Upper lobe of right lung (tissue), 1 donor: Measurements from ENCODE around the gene CDK10. TPM values are rescaled to one million over a fixed set of nuclear protein-coding genes. Genes with fewer than 3 reads are reported as not detected.

Experiments
- ATAC-seq: fragments of 200-7000 bp; cut with Tn5 transposase; one replicate; pipeline ENCODE4 v1.9.1; 2020; ENCODE audit warnings: mild to moderate bottlenecking, moderate library complexity
- DNase-seq: peaks from one replicate; pipeline ENCODE4 v3.0.0-alpha.2; 2020
- H3K27ac ChIP-seq: fragments of 200-600 bp; one replicate; pipeline ENCODE4 v1.8.0; 2022
- H3K27me3 ChIP-seq: fragments of 200-600 bp; one replicate; pipeline ENCODE4 v1.8.0; 2022; ENCODE audit warnings: mild to moderate bottlenecking
- H3K36me3 ChIP-seq: fragments of 200-600 bp; one replicate; pipeline ENCODE4 v1.8.0; 2022
- H3K4me1 ChIP-seq: fragments of 200-600 bp; one replicate; pipeline ENCODE4 v1.8.0; 2022
- H3K4me3 ChIP-seq: fragments of 200-600 bp; one replicate; pipeline ENCODE4 v1.8.0; 2022; ENCODE audit warnings: mild to moderate bottlenecking
- H3K9me3 ChIP-seq: fragments of 200-600 bp; one replicate; pipeline ENCODE4 v1.8.0; 2022
- intact Hi-C: fragments of 100-400 bp; cut with DNase I; formaldehyde crosslinking; loops from one replicate; pipeline ENCODE4 v1.11.0; 2022
- total RNA-seq: library from RNA; stranded (reverse); fragmentation: NEBNext Ultra II Directional; extraction: Animal tissue kit (Norgen Biotek cat#: 25700); gene quantifications from one replicate; pipeline ENCODE4 v1.2.1, GENCODE V29; 2021
- TF ChIP-seq, protein P1 (sequence below): fragments of 200-600 bp; IDR thresholded peaks from one replicate; pipeline ENCODE4 v1.8.0; 2022; ENCODE audit warnings: antibody characterized with exemption
- donor health status: DM: no; HTN: yes; CAD: no; lungs with severe emphysema.

CDK10 gene
- total RNA-seq, 1 donor from 2014 or later: 81.5 TPM

- H3K36me3 ChIP-seq: peaks cover 75% of the 10 kb centered on the region
- TF ChIP-seq, protein P1, sequence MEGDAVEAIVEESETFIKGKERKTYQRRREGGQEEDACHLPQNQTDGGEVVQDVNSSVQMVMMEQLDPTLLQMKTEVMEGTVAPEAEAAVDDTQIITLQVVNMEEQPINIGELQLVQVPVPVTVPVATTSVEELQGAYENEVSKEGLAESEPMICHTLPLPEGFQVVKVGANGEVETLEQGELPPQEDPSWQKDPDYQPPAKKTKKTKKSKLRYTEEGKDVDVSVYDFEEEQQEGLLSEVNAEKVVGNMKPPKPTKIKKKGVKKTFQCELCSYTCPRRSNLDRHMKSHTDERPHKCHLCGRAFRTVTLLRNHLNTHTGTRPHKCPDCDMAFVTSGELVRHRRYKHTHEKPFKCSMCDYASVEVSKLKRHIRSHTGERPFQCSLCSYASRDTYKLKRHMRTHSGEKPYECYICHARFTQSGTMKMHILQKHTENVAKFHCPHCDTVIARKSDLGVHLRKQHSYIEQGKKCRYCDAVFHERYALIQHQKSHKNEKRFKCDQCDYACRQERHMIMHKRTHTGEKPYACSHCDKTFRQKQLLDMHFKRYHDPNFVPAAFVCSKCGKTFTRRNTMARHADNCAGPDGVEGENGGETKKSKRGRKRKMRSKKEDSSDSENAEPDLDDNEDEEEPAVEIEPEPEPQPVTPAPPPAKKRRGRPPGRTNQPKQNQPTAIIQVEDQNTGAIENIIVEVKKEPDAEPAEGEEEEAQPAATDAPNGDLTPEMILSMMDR: no peak
- H3K27me3 ChIP-seq: no peaks in the 10 kb centered on the region
- no peak overlapping the region for H3K4me3 ChIP-seq
- no peaks in the 10 kb centered on the region for H3K4me1 ChIP-seq
- intact Hi-C loops: no loop called here
- H3K9me3 ChIP-seq: no peaks in the 10 kb centered on the region
- peak; percentile 12 for ATAC-seq
- no peak for DNase-seq
- no peak overlapping the region for H3K27ac ChIP-seq
Measured at GRCh38 chr16:89739383-89739782, 52.9 kb downstream of the CDK10 start.

DNA sequence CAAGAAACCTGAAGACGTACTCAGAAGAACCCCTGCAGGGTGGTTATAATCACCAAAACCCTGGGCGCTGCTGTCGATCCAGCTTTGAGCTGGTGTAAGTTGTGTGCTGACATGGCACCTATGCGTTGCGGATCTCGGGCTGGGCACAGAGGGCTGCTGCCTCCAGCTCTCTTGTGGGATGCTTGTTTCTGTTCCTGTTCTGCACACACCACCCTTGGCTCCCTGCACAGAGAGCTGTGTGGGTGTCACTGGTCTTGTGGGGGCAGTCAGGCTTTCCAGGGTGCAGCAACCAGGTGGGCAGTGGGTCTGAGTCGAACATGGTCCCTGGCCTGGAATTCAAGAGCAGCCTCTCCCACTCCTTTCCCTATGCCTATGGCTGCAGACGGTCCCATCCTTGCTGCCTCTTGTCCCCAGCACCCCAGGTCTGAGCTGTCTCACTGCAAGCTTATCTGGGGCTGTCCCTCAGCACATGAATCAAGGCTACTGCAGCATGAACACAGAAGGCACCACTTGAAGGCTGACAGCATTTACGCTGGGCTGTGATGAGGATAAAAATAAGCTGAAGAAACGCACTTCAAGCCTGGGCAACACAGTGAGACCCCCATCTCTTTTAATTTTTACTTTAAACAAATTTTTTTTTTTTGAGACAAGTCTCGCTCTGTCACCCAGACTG, 55.0 kb downstream of the CDK10 start:
- no peak overlapping the region for H3K4me3 ChIP-seq
- peak; percentile 34 for ATAC-seq
- H3K9me3 ChIP-seq: no peaks in the 10 kb centered on the region
- TF ChIP-seq, protein P1: no peak
- intact Hi-C loops: no loop called here
- DNase-seq: no peak
- H3K4me1 ChIP-seq: no peaks in the 10 kb centered on the region
- H3K27ac ChIP-seq: no peak overlapping the region
- peaks cover 54% of the 10 kb centered on the region for H3K36me3 ChIP-seq
- H3K27me3 ChIP-seq: no peaks in the 10 kb centered on the region

DNA sequence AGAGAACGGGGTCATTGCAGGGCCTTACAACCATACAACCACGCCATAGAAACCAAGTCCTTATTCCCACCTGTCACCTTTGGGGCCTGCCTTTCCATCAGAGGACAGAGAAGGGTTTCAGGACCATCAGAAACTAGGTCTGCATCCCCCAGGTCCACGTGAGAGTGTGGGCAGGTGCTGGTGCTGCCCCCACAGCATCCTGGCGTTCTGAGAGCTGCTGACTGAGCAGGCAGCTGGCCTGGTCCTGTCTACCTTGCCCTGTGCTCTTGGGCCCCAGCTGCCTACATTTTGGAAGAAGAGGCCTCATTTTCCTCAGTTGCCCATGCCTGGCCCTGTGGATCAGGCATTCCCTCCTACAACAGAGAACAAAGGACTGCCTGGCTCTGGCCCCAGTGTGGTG, 56.5 kb downstream of the CDK10 start:
- no peaks in the 10 kb centered on the region for H3K4me1 ChIP-seq
- ATAC-seq (no peak), DNase-seq (no peak)
- no peak overlapping the region for H3K4me3 ChIP-seq
- no peaks in the 10 kb centered on the region for H3K9me3 ChIP-seq
- no peak overlapping the region for H3K27ac ChIP-seq
- TF ChIP-seq, protein P1: no peak
- peaks cover 40% of the 10 kb centered on the region for H3K36me3 ChIP-seq
- intact Hi-C loops: no loop called here
- H3K27me3 ChIP-seq: no peaks in the 10 kb centered on the region

GRCh38 chr16:89744813-89745212, 58.3 kb downstream of the CDK10 start:
- no peak for ATAC-seq

More at GRCh38 chr16:89744813-89745212, 58.3 kb downstream of the CDK10 start:
- Histone ChIP-seq H3K36me3 (peaks cover 21% of the 10 kb centered on the region), H3K27ac (no peak overlapping the region), H3K27me3 (no peaks in the 10 kb centered on the region), H3K4me3 (no peak overlapping the region), H3K4me1 (no peaks in the 10 kb centered on the region), H3K9me3 (no peaks in the 10 kb centered on the region)
- DNase-seq: no peak
- intact Hi-C loops: no loop called here
- TF ChIP-seq, protein P1: no peak

Other genes starting within 250 kb of the CDK10 start
- gene ANKRD11, start 196.1 kb upstream of the CDK10 start, total RNA-seq: 125 TPM
- gene SPG7, start 178.3 kb upstream of the CDK10 start, total RNA-seq: 95.0 TPM
- 1,795 TPM for gene RPL13, start 126.0 kb upstream of the CDK10 start, total RNA-seq
- 4.8 TPM for gene CPNE7, start 110.9 kb upstream of the CDK10 start, total RNA-seq
- gene DPEP1, start 73.0 kb upstream of the CDK10 start, total RNA-seq: 3.0 TPM
- gene CHMP1A, start 29.0 kb upstream of the CDK10 start, total RNA-seq: 74.0 TPM
- 8.1 TPM for gene SPATA33, start 28.9 kb upstream of the CDK10 start, total RNA-seq
- 13.3 TPM for gene SPATA2L, start 15.0 kb downstream of the CDK10 start, total RNA-seq
- gene VPS9D1, start 34.2 kb downstream of the CDK10 start, total RNA-seq: 15.7 TPM
- 35.8 TPM for gene ZNF276, start 34.8 kb downstream of the CDK10 start, total RNA-seq
- gene FANCA, start 130.0 kb downstream of the CDK10 start, total RNA-seq: 6.1 TPM
- 9.5 TPM for gene SPIRE2, start 141.8 kb downstream of the CDK10 start, total RNA-seq
- gene TCF25, start 186.9 kb downstream of the CDK10 start, total RNA-seq: 162 TPM
- 3.6 TPM for gene MC1R, start 232.2 kb downstream of the CDK10 start, total RNA-seq
- gene TUBB3, start 236.7 kb downstream of the CDK10 start, total RNA-seq: 1.5 TPM